H1 (cell line): Measurements from ENCODE around the gene CDK2. TPM values are rescaled to one million over a fixed set of nuclear protein-coding genes. Genes with fewer than 3 reads are reported as not detected.

Source experiments
- CTCF ChIA-PET: fragments of 300-600 bp; sonication (Branson Sonifier 250); formaldehyde crosslinking; loops from one replicate; lab custom pipeline; 2021; ENCODE audit not compliant: partially characterized antibody; lab: Charles Lee
- POLR2A ChIA-PET: fragments of 300-600 bp; sonication (Branson Sonifier 250); formaldehyde crosslinking; loops from one replicate; lab custom pipeline; 2021; ENCODE audit warnings: inconsistent platforms; ENCODE audit not compliant: partially characterized antibody; lab: Charles Lee
- DNase-seq, 2 experiments: peaks; one replicate each; pipeline versions ENCODE4 v3.0.0 to v3.0.0-alpha.2; 2010 to 2022; ENCODE audit warnings: low spot score in 2 of 2, low read depth in 1 of 2, mixed read lengths in 1 of 2
- FAIRE-seq: peaks from 2 replicates; lab custom pipeline; 2011; peaks lifted over from hg19 to GRCh38; lab: Jason Lieb, UNC
- H2AFZ ChIP-seq: 2 replicates; pipeline ENCODE4 v1.8.1; 2012; ENCODE audit warnings: low read length, inconsistent platforms
- H2AK5ac ChIP-seq: 2 replicates; pipeline ENCODE4 v1.6.1; 2013; ENCODE audit warnings: low read depth, low read length
- H2BK120ac ChIP-seq: replicated peaks from 2 replicates; pipeline ENCODE3; 2013; ENCODE audit warnings: low read depth, low read length, inconsistent platforms
- H2BK12ac ChIP-seq: 2 replicates; pipeline ENCODE4 v1.6.1; 2013; ENCODE audit warnings: low read depth, low read length
- H2BK15ac ChIP-seq: 2 replicates; pipeline ENCODE4 v1.6.1; 2013; ENCODE audit warnings: low read length
- H2BK20ac ChIP-seq: 2 replicates; pipeline ENCODE4 v1.6.1; 2013; ENCODE audit warnings: low read length
- H2BK5ac ChIP-seq: 2 replicates; pipeline ENCODE4 v1.6.1; 2013; ENCODE audit warnings: low read depth, low read length
- H3K14ac ChIP-seq: 2 replicates; pipeline ENCODE4 v1.6.1; 2013; ENCODE audit warnings: inconsistent platforms; ENCODE audit not compliant: insufficient read length
- H3K18ac ChIP-seq: 2 replicates; pipeline ENCODE4 v1.6.1; 2013; ENCODE audit warnings: low read length; ENCODE audit errors: extremely low read depth
- H3K23ac ChIP-seq: 2 replicates; pipeline ENCODE4 v1.6.1; 2013; ENCODE audit warnings: inconsistent platforms; ENCODE audit not compliant: insufficient read length
- H3K23me2 ChIP-seq: 2 replicates; pipeline ENCODE4 v1.6.1; 2013; ENCODE audit warnings: low read depth, low read length
- H3K27ac ChIP-seq: 2 replicates; pipeline ENCODE4 v1.6.1; 2011; ENCODE audit warnings: low read depth, low read length, inconsistent platforms
- H3K27me3 ChIP-seq, 4 experiments: replicated peaks in 1 of 4; 1 replicate in 1 of 4; 2 replicates in 3 of 4; pipeline versions ENCODE4 v1.6.1 to v1.8.1; 2011 to 2013; ENCODE audit warnings: low read length in 3 of 4, mild to moderate bottlenecking in 3 of 4, inconsistent platforms in 2 of 4, mixed read lengths in 2 of 4, moderate library complexity in 1 of 4; ENCODE audit not compliant: control insufficient read depth in 3 of 4, insufficient read depth in 3 of 4; ENCODE audit errors: extremely low read depth in 1 of 4
- H3K36me3 ChIP-seq, 4 experiments: 2 replicates each; pipeline versions ENCODE4 v1.6.1 to v1.8.1; 2011 to 2013; ENCODE audit warnings: mild to moderate bottlenecking in 4 of 4, low read length in 3 of 4, moderate library complexity in 2 of 4, control low read depth in 1 of 4, inconsistent platforms in 1 of 4; ENCODE audit not compliant: insufficient read depth in 4 of 4, control insufficient read depth in 2 of 4
- H3K4ac ChIP-seq: replicated peaks from 2 replicates; pipeline ENCODE3; 2013; ENCODE audit warnings: low read length, low read depth, mixed read lengths, inconsistent platforms; ENCODE audit not compliant: insufficient read length
- H3K4me1 ChIP-seq, 4 experiments: replicated peaks in 1 of 4; 1 replicate in 1 of 4; 2 replicates in 3 of 4; pipeline versions ENCODE4 v1.6.1 to v1.8.1; 2011 to 2013; ENCODE audit warnings: low read length in 3 of 4, inconsistent platforms in 2 of 4, mixed read lengths in 1 of 4; ENCODE audit not compliant: insufficient read depth in 4 of 4, control insufficient read depth in 3 of 4
- H3K4me2 ChIP-seq, 2 experiments: 2 replicates each; pipeline versions ENCODE4 v1.6.1 to v1.8.1; 2011 to 2013; ENCODE audit warnings: low read depth in 2 of 2, low read length in 2 of 2, control low read depth in 1 of 2, inconsistent platforms in 1 of 2, mild to moderate bottlenecking in 1 of 2; ENCODE audit not compliant: insufficient read depth in 1 of 2
- H3K4me3 ChIP-seq, 4 experiments: fragments of 200-600, 300-600 bp in 1 of 4; sonication (generic), shearing (Covaris generic), sonication (Bioruptor Twin) in 1 of 4; 2 replicates each; pipeline versions ENCODE4 v1.5.1 to v1.8.1; 2011 to 2016; ENCODE audit warnings: low read length in 4 of 4, low read depth in 3 of 4, control low read depth in 2 of 4, inconsistent platforms in 2 of 4, mild to moderate bottlenecking in 2 of 4, mixed read lengths in 1 of 4, moderate library complexity in 1 of 4; ENCODE audit not compliant: insufficient read depth in 2 of 4; ENCODE audit errors: extremely low read depth in 1 of 4
- H3K56ac ChIP-seq: replicated peaks from 2 replicates; pipeline ENCODE3; 2013; ENCODE audit warnings: low read depth, mild to moderate bottlenecking, mixed read lengths, low read length, inconsistent platforms; ENCODE audit not compliant: insufficient read length
- H3K79me1 ChIP-seq: 2 replicates; pipeline ENCODE4 v1.6.1; 2013; ENCODE audit warnings: low read depth, low read length, control low read depth
- H3K79me2 ChIP-seq, 2 experiments: 2 replicates each; pipeline versions ENCODE4 v1.6.1 to v1.8.1; 2012 to 2013; ENCODE audit warnings: low read length in 2 of 2, mild to moderate bottlenecking in 2 of 2, inconsistent platforms in 1 of 2; ENCODE audit not compliant: insufficient read depth in 2 of 2, control insufficient read depth in 1 of 2
- H3K9ac ChIP-seq, 4 experiments: replicated peaks in 1 of 4; 1 replicate in 1 of 4; 2 replicates in 3 of 4; pipeline versions ENCODE4 v1.6.1 to v1.8.1; 2011 to 2013; ENCODE audit warnings: low read depth in 3 of 4, low read length in 3 of 4, control low read depth in 2 of 4, mild to moderate bottlenecking in 2 of 4, moderate library complexity in 2 of 4, inconsistent platforms in 1 of 4; ENCODE audit errors: extremely low read depth in 1 of 4
- H3K9me3 ChIP-seq, 2 experiments: 2 replicates each; pipeline versions ENCODE4 v1.6.1 to v1.8.1; 2012 to 2013; ENCODE audit warnings: mild to moderate bottlenecking in 2 of 2, moderate library complexity in 2 of 2, control low read depth in 1 of 2, inconsistent platforms in 1 of 2, low read depth in 1 of 2, low read length in 1 of 2, mixed read lengths in 1 of 2; ENCODE audit not compliant: insufficient read depth in 2 of 2
- H4K20me1 ChIP-seq, 2 experiments: replicated peaks in 1 of 2; 2 replicates each; pipeline versions ENCODE3 to v1.8.1; 2011 to 2013; ENCODE audit warnings: inconsistent platforms in 2 of 2, low read length in 2 of 2, mild to moderate bottlenecking in 1 of 2; ENCODE audit not compliant: insufficient read depth in 2 of 2, control insufficient read depth in 1 of 2
- H4K5ac ChIP-seq: 2 replicates; pipeline ENCODE4 v1.6.1; 2013; ENCODE audit warnings: low read length, low read depth, mixed read lengths, inconsistent platforms; ENCODE audit not compliant: insufficient read length
- H4K8ac ChIP-seq: 2 replicates; pipeline ENCODE4 v1.8.0; 2013; ENCODE audit warnings: mild to moderate bottlenecking, moderate library complexity, low read length, inconsistent platforms; ENCODE audit not compliant: insufficient read depth; ENCODE audit errors: extremely low read depth
- H4K91ac ChIP-seq: replicated peaks from 2 replicates; pipeline ENCODE3; 2013; ENCODE audit warnings: low read length, mixed read lengths, inconsistent platforms; ENCODE audit not compliant: insufficient read length
- EGR1 ChIP-seq: IDR thresholded peaks from 2 replicates; pipeline ENCODE4 v1.6.1; 2011; ENCODE audit warnings: low read depth, low read length, borderline replicate concordance
- FOSL1 ChIP-seq: IDR thresholded peaks from 2 replicates; pipeline ENCODE4 v1.6.1; 2011; ENCODE audit warnings: mild to moderate bottlenecking, low read depth, low read length, moderate library complexity; ENCODE audit not compliant: insufficient read depth
- JUND ChIP-seq: IDR thresholded peaks from 2 replicates; pipeline ENCODE4 v1.6.1; 2011; ENCODE audit warnings: mild to moderate bottlenecking, improper control_type of control experiment, low read length
- PHF8 ChIP-seq: fragments of 200-600 bp; sonication (generic); conservative IDR thresholded peaks from 2 replicates; pipeline ENCODE4 v1.7.1; 2012; ENCODE audit warnings: low read depth, mild to moderate bottlenecking, inconsistent platforms, low read length, moderate library complexity
- SIX5 ChIP-seq: IDR thresholded peaks from 2 replicates; pipeline ENCODE4 v1.6.1; 2011; ENCODE audit warnings: mild to moderate bottlenecking, low read depth, low read length
- SRF ChIP-seq: IDR thresholded peaks from 2 replicates; pipeline ENCODE4 v1.6.1; 2011; ENCODE audit warnings: mild to moderate bottlenecking, low read depth, low read length, moderate library complexity
- WGBS, 2 experiments: shearing (Covaris generic) in 1 of 2; methylation state at CpG; one replicate each; pipeline versions ENCODE4 v1.1.6 to v1.1.7; 2013 to 2015; ENCODE audit warnings: low lambda C conversion rate in 2 of 2, mixed read lengths in 2 of 2, inconsistent platforms in 1 of 2, low coverage in 1 of 2, missing lambda C conversion rate in 1 of 2; ENCODE audit not compliant: insufficient replicate concordance in 2 of 2, insufficient coverage in 1 of 2, insufficient read length in 1 of 2; ENCODE audit errors: extremely low coverage in 1 of 2, missing lambda C conversion rate in 1 of 2; 5-methylcytosine and 5-hydroxymethylcytosine counted together
- polyA plus RNA-seq, 7 experiments: library from polyadenylated mRNA; depleted of rRNA in 3 of 7; stranded (reverse) in 5 of 7; unstranded in 2 of 7; fragments of >200 nt in 5 of 7; fragments of 200-250 nt in 2 of 7; gene quantifications; 1 replicate in 5 of 7; 2 replicates in 1 of 7; 4 replicates in 1 of 7; pipeline versions ENCODE4 v1.2.1 to v1.2.3, GENCODE V29; 2011 to 2013; ENCODE audit warnings: missing spikeins in 2 of 7, mixed read lengths in 2 of 7
- total RNA-seq: library from RNA; stranded (reverse); fragmentation: NEBNext Ultra II Directional; extraction: Animal tissue kit (Norgen Biotek cat#: 25700); gene quantifications from 2 replicates; pipeline ENCODE4 v1.2.1, GENCODE V29; 2021
- TF ChIP-seq, protein P1 (sequence below), 3 experiments: IDR thresholded peaks; 1 replicate in 2 of 3; 2 replicates in 1 of 3; pipeline versions ENCODE4 v1.5.1 to v1.6.1; 2011; ENCODE audit warnings: low read length in 3 of 3, mild to moderate bottlenecking in 3 of 3, inconsistent platforms in 2 of 3, low read depth in 1 of 3, moderate library complexity in 1 of 3; ENCODE audit not compliant: insufficient read depth in 1 of 3; ENCODE audit errors: control extremely low read depth in 1 of 3

The CDK2 gene
- total and polyA plus RNA-seq, 2 of the 8 experiments (the other 6 are each of a cell fraction or from before 2014, with no cell fraction given): 39.4 to 42.5 TPM

- Histone ChIP-seq H2BK15ac (no peak overlapping the region), H3K79me2 (no peaks in the 10 kb centered on the region), H3K36me3 (peaks cover 13 to 63% (median 39%) of the 10 kb centered on the region in 4 experiments; a peak in 7 of 8 replicates), H2BK20ac (no peak overlapping the region), H4K91ac (no peak overlapping the region), H3K14ac (no peak overlapping the region), H3K4me2 (no peak overlapping the region), H3K27ac (no peak overlapping the region), H2BK5ac (no peak overlapping the region), H3K9ac (no peak overlapping the region; a peak in 1 of 7 replicates), H3K56ac (no peak overlapping the region), H3K4me1 (no peaks in the 10 kb centered on the region), H3K4me3 (no peak overlapping the region), H2AFZ (no peak overlapping the region), H3K23me2 (no peaks in the 10 kb centered on the region), H4K5ac (no peak overlapping the region), H3K4ac (no peak overlapping the region), H3K23ac (no peak overlapping the region), H3K9me3 (no peaks in the 10 kb centered on the region), H2BK120ac (no peak overlapping the region), H4K20me1 (peaks cover 0 to 1% of the 10 kb centered on the region in 2 experiments), H3K18ac (no peak overlapping the region), H3K79me1 (no peaks in the 10 kb centered on the region), H2AK5ac (no peak overlapping the region), H2BK12ac (no peak overlapping the region), H3K27me3 (no peaks in the 10 kb centered on the region), H4K8ac (no peak overlapping the region)
- CTCF ChIA-PET: interaction anchor here (0.7 to 2.1 kb wide), 8 partner anchors 13 to 175 kb away, joined by 3 to 7 read pairs (median 3); partner anchors contain the start of gene SUOX
- 95% methylated on average over 5 of the region's 6 CpGs; no CpG with 5 or more reads in 1 of the 2 experiments for WGBS, 2 experiments
- POLR2A ChIA-PET: interaction anchor here (0.6 to 2.5 kb wide), 7 partner anchors 8 to 138 kb away, joined by 3 to 7 read pairs (median 4); partner anchors contain the start of genes ORMDL2, PMEL and SARNP
- FAIRE-seq (no peak), DNase-seq (no peak)
- TF ChIP-seq SIX5 (no peak), JUND (peak; percentile 48; the same call in 1 of the 2 replicates), FOSL1 (no peak), EGR1 (no peak), SRF (no peak), PHF8 (no peak)
- TF ChIP-seq, protein P1, sequence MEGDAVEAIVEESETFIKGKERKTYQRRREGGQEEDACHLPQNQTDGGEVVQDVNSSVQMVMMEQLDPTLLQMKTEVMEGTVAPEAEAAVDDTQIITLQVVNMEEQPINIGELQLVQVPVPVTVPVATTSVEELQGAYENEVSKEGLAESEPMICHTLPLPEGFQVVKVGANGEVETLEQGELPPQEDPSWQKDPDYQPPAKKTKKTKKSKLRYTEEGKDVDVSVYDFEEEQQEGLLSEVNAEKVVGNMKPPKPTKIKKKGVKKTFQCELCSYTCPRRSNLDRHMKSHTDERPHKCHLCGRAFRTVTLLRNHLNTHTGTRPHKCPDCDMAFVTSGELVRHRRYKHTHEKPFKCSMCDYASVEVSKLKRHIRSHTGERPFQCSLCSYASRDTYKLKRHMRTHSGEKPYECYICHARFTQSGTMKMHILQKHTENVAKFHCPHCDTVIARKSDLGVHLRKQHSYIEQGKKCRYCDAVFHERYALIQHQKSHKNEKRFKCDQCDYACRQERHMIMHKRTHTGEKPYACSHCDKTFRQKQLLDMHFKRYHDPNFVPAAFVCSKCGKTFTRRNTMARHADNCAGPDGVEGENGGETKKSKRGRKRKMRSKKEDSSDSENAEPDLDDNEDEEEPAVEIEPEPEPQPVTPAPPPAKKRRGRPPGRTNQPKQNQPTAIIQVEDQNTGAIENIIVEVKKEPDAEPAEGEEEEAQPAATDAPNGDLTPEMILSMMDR (IDR thresholded peaks at IDR 0.05; ENCODE audit: control extremely low read depth in 1 of 3, insufficient read depth in 1 of 3, low read depth in 1 of 3, low read length in 3 of 3): peak in 1 of 3 experiments; percentile 9; a peak in 1 of 4 replicates
Observed at GRCh38 chr12:55955800-55956508, 10.7 kb upstream of the CDK2 start.
